ENCODE measurements around the gene DNER.
"Not testable (repeated sequence)": the region's sequence is repeated elsewhere in the genome, so short reads cannot be mapped to it uniquely, and the experiment has no call there.

Gene DNER

DNA sequence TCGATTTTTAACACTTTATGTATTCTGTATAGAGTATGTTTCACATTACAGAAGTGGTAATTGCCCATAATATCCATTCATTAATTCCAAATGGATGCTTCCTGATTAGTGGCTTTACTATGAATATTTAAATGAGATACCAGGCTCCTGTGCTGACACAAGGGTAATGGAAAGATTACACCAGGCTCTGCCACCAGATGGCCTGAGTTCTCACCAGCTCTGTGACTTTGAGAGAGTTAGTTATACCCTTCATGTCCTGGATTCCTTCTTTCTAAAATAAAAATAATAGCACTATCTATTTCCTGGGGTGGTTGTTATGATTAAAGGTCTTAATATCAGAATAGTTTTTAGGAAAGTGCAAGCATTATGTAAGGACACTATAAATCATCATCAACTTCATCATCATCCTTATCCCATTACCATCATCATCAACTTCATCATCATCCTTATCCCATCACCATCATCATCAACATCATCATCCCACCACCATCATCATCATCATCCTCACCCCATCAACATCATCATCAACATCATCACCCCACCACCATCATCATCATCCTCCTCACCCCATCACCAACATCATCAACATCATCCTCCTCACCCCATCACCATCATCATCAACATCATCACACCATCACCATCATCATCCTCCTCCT lies 151.8 kb downstream of the DNER start:
- DNase-seq, result no peak

- DNase-seq, result no peak
Measured at GRCh38 chr2:229559986-229560385, 154.4 kb downstream of the DNER start.

GRCh38 chr2:229553091-229553490 lies 161.3 kb downstream of the DNER start:
- no peak for DNase-seq

GRCh38 chr2:229543176-229543873 lies 171.0 kb downstream of the DNER start:
- no peak for DNase-seq

DNA sequence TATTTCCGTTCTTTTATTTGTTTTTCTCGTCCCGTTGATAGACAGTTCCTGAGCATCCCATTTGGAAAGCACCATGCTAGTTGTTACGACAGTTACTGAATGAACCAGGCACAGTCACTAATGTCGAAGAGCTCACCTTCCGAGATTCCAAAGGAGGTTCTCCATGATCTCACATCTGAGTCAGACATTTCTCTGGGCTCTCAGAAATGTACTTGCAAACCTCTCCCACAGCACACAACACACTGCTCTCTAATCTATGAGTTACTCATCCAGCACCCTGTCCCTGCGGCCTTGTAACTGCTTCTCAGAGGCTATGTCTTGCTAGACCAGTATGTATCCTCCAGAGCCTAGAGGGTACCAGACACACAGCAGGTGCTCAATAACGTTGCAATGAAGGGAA lies 174.7 kb downstream of the DNER start:
- no peak for DNase-seq

DNA sequence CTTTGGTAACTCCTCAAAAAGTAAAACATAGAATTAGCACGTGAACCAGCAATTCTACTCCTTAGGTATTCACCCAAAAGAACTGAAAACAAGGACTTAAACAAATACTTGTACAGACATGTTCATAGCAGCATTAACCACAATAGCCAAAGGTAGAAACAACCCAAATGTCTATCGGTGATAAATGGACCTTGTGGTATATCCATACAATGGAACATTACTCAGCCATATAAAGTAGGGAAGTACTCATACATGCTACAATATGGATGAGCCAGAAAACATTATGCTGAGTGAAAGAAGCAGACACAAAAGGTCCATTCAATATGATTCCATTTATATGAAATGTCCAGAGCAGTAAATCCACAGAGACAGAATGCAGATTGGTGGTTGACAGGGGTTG lies 182.8 kb downstream of the DNER start:
- no peak for DNase-seq

GRCh38 chr2:229530434-229530833 lies 183.9 kb downstream of the DNER start:
- DNase-seq, result no peak

- no peak for DNase-seq
Measured at GRCh38 chr2:229528846-229529245, 185.5 kb downstream of the DNER start.

DNA sequence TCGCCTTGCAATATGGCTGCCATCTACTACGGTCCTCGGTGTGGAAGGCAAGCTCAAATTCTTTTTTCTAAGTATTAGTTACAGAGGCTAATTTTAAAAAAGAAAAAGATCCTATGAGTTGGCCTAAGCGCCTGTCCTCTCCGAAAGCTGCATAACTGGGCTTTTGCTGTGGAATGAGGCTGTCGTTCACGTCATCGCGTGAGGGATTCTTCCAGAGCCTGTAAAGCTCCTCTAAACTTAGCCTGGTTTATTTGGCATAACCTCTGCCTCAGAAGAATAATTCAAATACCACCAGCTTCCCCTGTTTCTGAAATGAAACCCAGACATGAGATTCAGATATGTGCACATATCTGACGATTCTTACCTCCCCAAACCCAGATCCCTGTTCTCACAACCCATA lies 187.4 kb downstream of the DNER start:
- DNase-seq, result no peak

- no peak for DNase-seq
Measured at GRCh38 chr2:229524799-229525198, 189.6 kb downstream of the DNER start.

- no peak for DNase-seq
Measured at GRCh38 chr2:229523663-229524062, 190.7 kb downstream of the DNER start.

DNA sequence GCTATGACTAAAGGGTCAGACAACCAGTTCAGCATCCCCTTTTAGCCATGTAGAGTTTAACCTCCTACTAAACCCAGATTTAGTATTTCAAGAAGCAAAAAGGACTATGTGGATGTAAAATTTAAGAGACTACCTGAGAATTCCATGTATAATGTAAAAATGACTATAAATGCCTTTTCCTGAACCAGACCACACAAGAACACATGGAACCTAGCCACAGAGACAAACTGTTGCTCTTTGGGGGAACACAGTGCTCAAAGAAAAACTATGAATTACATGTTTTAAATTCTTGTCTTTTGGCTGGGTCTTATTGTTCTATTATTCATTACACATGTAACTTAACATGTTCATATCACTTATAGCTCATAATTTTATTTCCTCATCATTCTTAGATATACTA lies 192.8 kb downstream of the DNER start:
- DNase-seq, result no peak

GRCh38 chr2:229520691-229521096 lies 193.7 kb downstream of the DNER start:
- no peak for DNase-seq

DNA sequence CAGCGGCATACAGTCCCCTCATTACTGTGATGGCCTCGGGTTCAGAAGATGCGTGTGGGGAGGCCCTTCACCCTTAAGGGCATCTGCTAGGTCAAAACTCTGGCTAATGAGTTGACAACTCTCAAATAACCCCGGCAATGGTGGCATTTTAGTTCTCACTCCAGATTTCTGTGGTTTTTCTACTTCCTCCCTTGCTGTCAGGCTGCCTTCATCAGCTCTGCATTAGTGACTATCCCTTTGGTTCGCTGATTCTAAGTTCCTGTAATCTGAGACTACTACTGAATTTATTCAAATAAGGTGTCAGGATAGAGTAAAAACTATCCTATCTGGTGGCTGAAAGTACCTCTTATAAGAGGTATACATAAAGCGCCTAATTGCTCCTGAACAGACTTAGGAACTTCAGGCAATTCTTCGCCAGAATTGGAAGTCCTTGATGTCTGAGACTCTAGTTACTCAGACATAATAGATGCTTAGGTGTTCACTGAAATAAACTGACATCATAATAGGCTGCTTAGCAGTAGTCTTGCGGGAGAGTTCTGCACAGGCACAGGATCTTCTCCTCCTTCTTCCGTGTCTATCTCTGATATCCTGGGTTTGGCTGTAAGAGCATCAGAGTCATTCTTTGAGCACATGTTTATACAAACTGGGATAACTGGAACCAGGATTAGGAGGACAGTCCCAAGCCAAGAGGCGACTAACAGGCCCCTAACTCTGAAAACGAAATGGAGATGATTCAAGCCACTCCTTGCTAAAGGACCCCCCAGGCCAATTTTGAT lies 194.5 kb downstream of the DNER start:
- no peak for DNase-seq

GRCh38 chr2:229514273-229514895 lies 200.0 kb downstream of the DNER start:
- no peak for DNase-seq

DNA sequence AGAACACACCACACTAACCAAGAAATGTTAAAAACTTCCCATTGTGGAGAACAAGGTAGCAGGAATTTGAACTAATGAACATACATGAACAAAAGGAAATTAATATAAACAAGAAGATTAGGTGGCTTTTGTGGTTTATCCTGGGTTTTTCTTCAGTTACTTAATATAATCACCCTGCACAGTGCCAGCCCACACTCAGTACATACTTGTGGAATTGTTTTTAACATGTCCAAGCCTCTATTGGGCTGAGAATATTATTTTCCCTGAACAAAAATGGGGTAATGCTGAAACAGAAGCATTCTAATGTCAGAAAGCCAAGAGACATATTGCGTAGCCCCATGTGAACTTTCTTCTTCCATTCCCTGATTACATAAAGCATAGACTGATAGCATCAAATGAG lies 202.8 kb downstream of the DNER start:
- no peak for DNase-seq

GRCh38 chr2:229506699-229507098 lies 207.7 kb downstream of the DNER start:
- DNase-seq, result not testable (repeated sequence)

- DNase-seq, result no peak
Measured at GRCh38 chr2:229501051-229501794, 213.1 kb downstream of the DNER start.

DNA sequence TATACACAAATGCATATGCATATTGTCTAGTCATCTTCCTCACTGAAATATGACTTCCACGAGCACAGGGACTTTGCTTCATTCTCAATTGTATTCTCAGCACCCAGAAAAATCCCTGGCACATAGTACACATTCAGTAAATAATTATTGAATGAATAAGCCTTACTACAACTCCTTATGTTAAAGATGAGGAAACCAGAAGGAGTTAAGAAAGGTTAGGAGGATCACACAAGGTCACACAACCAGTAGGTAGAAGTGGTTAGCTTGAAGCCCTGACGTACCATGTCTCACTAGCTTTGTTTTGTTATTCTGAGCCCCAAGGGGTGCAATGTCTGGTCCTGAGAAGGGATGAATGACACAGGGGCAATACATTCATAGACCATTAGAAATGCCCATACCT lies 222.3 kb downstream of the DNER start:
- no peak for DNase-seq

DNA sequence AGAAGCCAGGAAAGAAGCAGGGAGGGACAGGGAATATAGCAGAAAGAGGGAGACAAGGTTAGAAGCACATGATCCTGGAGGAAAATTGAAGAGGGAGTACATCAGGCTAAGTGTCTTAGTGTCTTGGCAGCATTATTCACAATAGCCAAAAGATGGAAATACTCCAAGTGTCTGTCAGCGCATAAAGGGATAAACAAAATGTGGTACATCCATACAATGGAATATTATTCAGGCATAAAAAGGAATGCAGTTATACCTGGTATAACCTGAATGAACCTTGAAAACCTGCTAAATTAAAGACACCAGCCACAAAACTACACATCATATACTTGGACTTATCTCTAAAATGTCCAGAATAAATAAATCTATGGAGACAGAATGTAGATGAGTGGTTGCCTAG lies 224.2 kb downstream of the DNER start:
- no peak for DNase-seq

GRCh38 chr2:229489016-229489415 lies 225.3 kb downstream of the DNER start:
- DNase-seq, result no peak

DNA sequence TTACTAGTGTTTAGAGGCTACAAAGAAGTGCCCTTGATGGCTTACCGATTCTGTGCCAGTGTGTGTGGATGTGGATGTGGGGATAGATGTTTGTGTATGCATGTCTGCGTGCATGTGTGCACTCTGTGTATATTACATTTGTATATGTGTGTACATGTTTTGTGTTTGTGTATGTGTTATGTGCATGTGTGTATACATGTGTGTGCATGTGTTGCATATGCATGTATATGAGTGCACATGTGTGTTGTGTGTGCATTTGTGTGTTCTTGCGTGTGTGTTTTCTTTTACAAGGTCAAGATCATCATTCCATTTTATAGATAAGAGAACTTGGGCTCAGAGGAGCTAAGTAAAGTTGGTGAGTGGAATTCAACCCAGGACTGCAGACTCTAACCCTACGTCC lies 226.1 kb downstream of the DNER start:
- DNase-seq, result no peak

GRCh38 chr2:229486673-229487072 lies 227.7 kb downstream of the DNER start:
- DNase-seq, result no peak

Measured in NCI-H510A (cell line).